H9 (cell line): ENCODE data around the gene MTSS2. TPM values are rescaled to one million over a fixed set of nuclear protein-coding genes. Genes with fewer than 3 reads are reported as not detected.
A peak's percentile ranks its signal among the peaks of the same experiment; 100 is the strongest.

Experiments used
- DNase-seq: peaks from one replicate; pipeline ENCODE4 v3.0.0-alpha.2; 2017
- H2AFZ ChIP-seq: one replicate; pipeline ENCODE4 v1.6.1; 2013; ENCODE audit warnings: mild to moderate bottlenecking, low read length, control low read depth, moderate library complexity
- H2AK5ac ChIP-seq: 2 replicates; pipeline ENCODE4 v1.6.1; 2013; ENCODE audit warnings: low read length, control low read depth, mixed read lengths; ENCODE audit not compliant: insufficient read length
- H2BK120ac ChIP-seq: one replicate; pipeline ENCODE4 v1.6.1; 2013; ENCODE audit warnings: low read depth, mild to moderate bottlenecking, low read length, control low read depth, inconsistent platforms; ENCODE audit not compliant: poor library complexity, severe bottlenecking
- H2BK12ac ChIP-seq: 2 replicates; pipeline ENCODE4 v1.6.1; 2013; ENCODE audit warnings: low read length, control low read depth, mixed read lengths, low read depth; ENCODE audit not compliant: insufficient read length
- H2BK15ac ChIP-seq: 2 replicates; pipeline ENCODE4 v1.6.1; 2013; ENCODE audit warnings: low read depth, low read length, control low read depth
- H2BK20ac ChIP-seq: one replicate; pipeline ENCODE4 v1.6.1; 2013; ENCODE audit warnings: low read depth, mild to moderate bottlenecking, low read length, control low read depth, inconsistent platforms; ENCODE audit not compliant: poor library complexity, severe bottlenecking
- H2BK5ac ChIP-seq: 2 replicates; pipeline ENCODE4 v1.6.1; 2013; ENCODE audit warnings: low read length, control low read depth, mixed read lengths; ENCODE audit not compliant: insufficient read length
- H3K14ac ChIP-seq: 2 replicates; pipeline ENCODE4 v1.6.1; 2013; ENCODE audit warnings: low read length, control low read depth; ENCODE audit not compliant: insufficient read depth
- H3K18ac ChIP-seq: 2 replicates; pipeline ENCODE4 v1.6.1; 2013; ENCODE audit warnings: low read depth, mild to moderate bottlenecking, mixed read lengths, low read length, control low read depth; ENCODE audit not compliant: insufficient read length
- H3K23ac ChIP-seq: 2 replicates; pipeline ENCODE4 v1.6.1; 2013; ENCODE audit warnings: low read length, control low read depth, mixed read lengths, low read depth; ENCODE audit not compliant: insufficient read length
- H3K23me2 ChIP-seq: 2 replicates; pipeline ENCODE4 v1.6.1; 2013; ENCODE audit warnings: low read depth, mild to moderate bottlenecking, mixed read lengths, low read length, control low read depth; ENCODE audit not compliant: insufficient read length, poor library complexity, severe bottlenecking
- H3K27ac ChIP-seq: 2 replicates; pipeline ENCODE4 v1.5.1; 2013; ENCODE audit warnings: low read length, control low read depth, mixed read lengths, low read depth; ENCODE audit not compliant: insufficient read length
- H3K27me3 ChIP-seq: 2 replicates; pipeline ENCODE4 v1.6.1; 2013; ENCODE audit warnings: low read length, control low read depth, inconsistent platforms; ENCODE audit not compliant: insufficient read depth
- H3K4ac ChIP-seq: 2 replicates; pipeline ENCODE4 v1.6.1; 2013; ENCODE audit warnings: low read depth, mild to moderate bottlenecking, control low read depth, inconsistent platforms, low read length, moderate library complexity
- H3K4me1 ChIP-seq: 2 replicates; pipeline ENCODE4 v1.6.1; 2013; ENCODE audit warnings: low read length, control low read depth, inconsistent platforms; ENCODE audit not compliant: insufficient read depth
- H3K4me2 ChIP-seq: 2 replicates; pipeline ENCODE4 v1.6.1; 2013; ENCODE audit warnings: low read length, control low read depth, mixed read lengths; ENCODE audit not compliant: insufficient read length, insufficient read depth
- H3K56ac ChIP-seq: 2 replicates; pipeline ENCODE4 v1.6.1; 2013; ENCODE audit warnings: low read depth, mild to moderate bottlenecking, mixed read lengths, low read length, control low read depth; ENCODE audit not compliant: insufficient read length
- H3K79me1 ChIP-seq: 2 replicates; pipeline ENCODE4 v1.6.1; 2013; ENCODE audit warnings: low read depth, mild to moderate bottlenecking, moderate library complexity, low read length, control low read depth, inconsistent platforms; ENCODE audit not compliant: insufficient read depth, poor library complexity, severe bottlenecking
- H3K79me2 ChIP-seq: 2 replicates; pipeline ENCODE4 v1.6.1; 2013; ENCODE audit warnings: low read length, control low read depth, inconsistent platforms; ENCODE audit not compliant: insufficient read depth
- H3K9ac ChIP-seq: 2 replicates; pipeline ENCODE4 v1.6.1; 2013; ENCODE audit warnings: low read length, control low read depth, mixed read lengths; ENCODE audit not compliant: insufficient read length; ENCODE audit errors: extremely low read depth
- H3K9me3 ChIP-seq: one replicate; pipeline ENCODE4 v1.6.1; 2013; ENCODE audit warnings: low read depth, low read length, inconsistent platforms; ENCODE audit not compliant: control insufficient read depth
- H3T11ph ChIP-seq: one replicate; pipeline ENCODE4 v1.6.1; 2013; ENCODE audit warnings: mild to moderate bottlenecking, low read length, control low read depth, inconsistent platforms
- H4K20me1 ChIP-seq: one replicate; pipeline ENCODE4 v1.6.1; 2013; ENCODE audit not compliant: control insufficient read depth, insufficient read length, insufficient read depth
- H4K5ac ChIP-seq: 2 replicates; pipeline ENCODE4 v1.6.1; 2013; ENCODE audit warnings: low read depth, mild to moderate bottlenecking, mixed read lengths, low read length, control low read depth; ENCODE audit not compliant: insufficient read length
- H4K8ac ChIP-seq: replicated peaks from 2 replicates; pipeline ENCODE4 v1.6.1; 2013; ENCODE audit warnings: low read length, control low read depth, mixed read lengths, low read depth; ENCODE audit not compliant: insufficient read length
- H4K91ac ChIP-seq: 2 replicates; pipeline ENCODE4 v1.6.1; 2013; ENCODE audit warnings: low read depth, mild to moderate bottlenecking, moderate library complexity, mixed read lengths, low read length, control low read depth; ENCODE audit not compliant: insufficient read length
- H3K27ac Mint-ChIP-seq, 3 experiments: 2 replicates in 2 of 3; 3 replicates in 1 of 3; pipeline ENCODE4 v1.8.0; 2020 to 2021; ENCODE audit warnings: mixed read lengths in 3 of 3, mild to moderate bottlenecking in 1 of 3, moderate library complexity in 1 of 3
- H3K27me3 Mint-ChIP-seq: 2 replicates; pipeline ENCODE4 v1.8.0; 2021; ENCODE audit warnings: low read depth, mild to moderate bottlenecking, moderate library complexity, mixed read lengths
- H3K36me3 Mint-ChIP-seq, 3 experiments: 2 replicates in 2 of 3; 3 replicates in 1 of 3; pipeline ENCODE4 v1.8.0; 2020 to 2021; ENCODE audit warnings: low read depth in 3 of 3, mixed read lengths in 3 of 3; ENCODE audit not compliant: insufficient read depth in 1 of 3
- H3K4me1 Mint-ChIP-seq, 2 experiments: 2 replicates each; pipeline ENCODE4 v1.8.0; 2020; ENCODE audit warnings: mixed read lengths in 2 of 2
- H3K4me3 Mint-ChIP-seq, 2 experiments: 2 replicates in 1 of 2; 3 replicates in 1 of 2; pipeline ENCODE4 v1.8.0; 2020 to 2021; ENCODE audit warnings: mild to moderate bottlenecking in 2 of 2, mixed read lengths in 2 of 2, moderate library complexity in 1 of 2
- H3K9me3 Mint-ChIP-seq, 2 experiments: 2 replicates in 1 of 2; 3 replicates in 1 of 2; pipeline ENCODE4 v1.8.0; 2020; ENCODE audit warnings: mild to moderate bottlenecking in 2 of 2, mixed read lengths in 2 of 2, moderate library complexity in 1 of 2
- CTCF ChIP-seq: fragments of 200-600 bp; sonication (generic); conservative IDR thresholded peaks from 3 replicates; pipeline ENCODE4 v1.8.0; 2021; ENCODE audit warnings: antibody characterized with exemption, mild to moderate bottlenecking
- WGBS: extraction: QIAGEN DNeasy Blood & Tissue Kit; methylation state at CpG from one replicate; pipeline ENCODE4 v1.1.7; 2013; ENCODE audit warnings: missing lambda C conversion rate, low lambda C conversion rate, mixed read lengths; ENCODE audit not compliant: insufficient read length; ENCODE audit errors: extremely low coverage; 5-methylcytosine and 5-hydroxymethylcytosine counted together
- total RNA-seq: library from RNA; stranded (reverse); gene quantifications from 2 replicates; pipeline ENCODE4 v1.2.1, GENCODE V29; 2021

MTSS2 gene
- total RNA-seq, 1 experiment from 2014 or later = 41.0 TPM

GRCh38 chr16:70661918-70662641 lies 23.8 kb downstream of the MTSS2 start:
- no peak overlapping the region for H4K8ac ChIP-seq
- H4K5ac ChIP-seq = no peak overlapping the region
- H3K23ac ChIP-seq = no peak overlapping the region
- no peak overlapping the region for H2BK15ac ChIP-seq
- no peaks in the 10 kb centered on the region for H3K27me3 ChIP-seq
- no peaks in the 10 kb centered on the region for H3K9me3 ChIP-seq
- no peak overlapping the region; the same call in 1 of the 2 replicates for H3K14ac ChIP-seq
- H2AK5ac ChIP-seq = no peak overlapping the region
- no peak for TF ChIP-seq CTCF
- no peak overlapping the region for H2BK120ac ChIP-seq
- WGBS = no CpG with 5 or more reads among the region's 21 CpGs
- no peaks in the 10 kb centered on the region; a peak in 1 of 5 replicates for H3K9me3 Mint-ChIP-seq
- no peak overlapping the region for H3K9ac ChIP-seq
- peaks cover 3% of the 10 kb centered on the region; the same call in 1 of the 2 replicates for H3K4me1 ChIP-seq
- H2AFZ ChIP-seq = no peak overlapping the region
- H3K79me2 ChIP-seq = no peaks in the 10 kb centered on the region
- no peak overlapping the region for H3K18ac ChIP-seq
- no peaks in the 10 kb centered on the region for H3K23me2 ChIP-seq
- H3K36me3 Mint-ChIP-seq = peaks cover 14 to 27% (median 20%) of the 10 kb centered on the region in 3 experiments; a peak in 6 of 7 replicates
- DNase-seq = no peak
- H4K91ac ChIP-seq = no peak overlapping the region
- H3K27me3 Mint-ChIP-seq = no peaks in the 10 kb centered on the region; the same call in 1 of the 2 replicates
- H3K56ac ChIP-seq = no peak overlapping the region
- H3K4me3 Mint-ChIP-seq = peak overlapping the region in 1 of 2 experiments; percentile 53; a peak in 1 of 5 replicates
- no peak overlapping the region for H3T11ph ChIP-seq
- no peak overlapping the region for H2BK20ac ChIP-seq
- no peak overlapping the region for H3K4me2 ChIP-seq
- H4K20me1 ChIP-seq = no peaks in the 10 kb centered on the region
- H3K4me1 Mint-ChIP-seq = peaks cover 5 to 16% of the 10 kb centered on the region in 2 experiments
- no peaks in the 10 kb centered on the region for H3K79me1 ChIP-seq
- no peak overlapping the region for H3K27ac ChIP-seq
- H2BK5ac ChIP-seq = no peak overlapping the region
- H3K4ac ChIP-seq = no peak overlapping the region
- no peak overlapping the region for H2BK12ac ChIP-seq
- H3K27ac Mint-ChIP-seq = peak overlapping the region in 2 of 3 experiments; percentile 25 to 31; a peak in 3 of 7 replicates
